GM12878 (cell line): ENCODE data around the gene NTM. TPM values are rescaled to one million over a fixed set of nuclear protein-coding genes. Genes with fewer than 3 reads are reported as not detected.

ENCODE experiments used
- ATAC-seq: fragments of 200-7000 bp; cut with Tn5 transposase; 3 replicates; pipeline ENCODE4 v1.9.1; 2020; ENCODE audit warnings: mild to moderate bottlenecking, moderate library complexity
- BruUV-seq: library from RNA; stranded (reverse); fragments of 400-500 nt; replicated peaks from 2 replicates; lab custom pipeline; 2021; lab: Mats Ljungman, UMichigan
- CTCF ChIA-PET: fragments of 300-600 bp; sonication (Branson Sonifier 250); formaldehyde crosslinking; extraction: SDS; loops from one replicate; lab custom pipeline; 2021; ENCODE audit warnings: inconsistent platforms; lab: Yijun Ruan, JAX
- POLR2A ChIA-PET: fragments of 350-600 bp; formaldehyde crosslinking; extraction: SDS; loops from one replicate; lab custom pipeline; 2021; ENCODE audit warnings: inconsistent platforms; lab: Charles Lee
- RAD21 ChIA-PET: fragments of 300-600 bp; sonication (Branson Sonifier 250); formaldehyde crosslinking; loops from one replicate; lab custom pipeline; 2023; ENCODE audit warnings: antibody characterized with exemption; ENCODE audit not compliant: unreplicated experiment; lab: Charles Lee
- SMC1A ChIA-PET: fragments of 300-600 bp; sonication (Branson Sonifier 250); formaldehyde crosslinking; loops from one replicate; lab custom pipeline; 2023; ENCODE audit not compliant: unreplicated experiment, uncharacterized antibody; lab: Charles Lee
- DNase-seq: peaks from one replicate; pipeline ENCODE4 v3.0.0-alpha.2; 2011; ENCODE audit warnings: low read depth, low spot score
- FAIRE-seq: peaks from 3 replicates; lab custom pipeline; 2011; peaks lifted over from hg19 to GRCh38; lab: Jason Lieb, UNC
- H2AFZ ChIP-seq: 2 replicates; pipeline ENCODE4 v1.6.0; 2011; ENCODE audit warnings: low read depth, low read length, control low read depth; ENCODE audit not compliant: control insufficient read depth
- H3K27ac ChIP-seq: 2 replicates; pipeline ENCODE4 v1.5.1; 2011; ENCODE audit warnings: control low read depth; ENCODE audit not compliant: control insufficient read depth, insufficient read depth
- H3K27me3 ChIP-seq, 2 experiments: replicated peaks in 1 of 2; 2 replicates each; pipeline versions ENCODE4 v1.6.0 to v1.6.1; 2011; ENCODE audit warnings: low read length in 1 of 2; ENCODE audit not compliant: control insufficient read depth in 2 of 2, insufficient read depth in 2 of 2
- H3K36me3 ChIP-seq, 2 experiments: 2 replicates each; pipeline ENCODE4 v1.5.1; 2011; ENCODE audit warnings: low read length in 1 of 2; ENCODE audit not compliant: control insufficient read depth in 2 of 2, insufficient read depth in 2 of 2
- H3K4me1 ChIP-seq: 2 replicates; pipeline ENCODE4 v1.6.1; 2011; ENCODE audit warnings: mild to moderate bottlenecking, low read length, moderate library complexity, mixed read lengths; ENCODE audit not compliant: control insufficient read depth, insufficient read depth
- H3K4me2 ChIP-seq: 2 replicates; pipeline ENCODE4 v1.6.0; 2011; ENCODE audit warnings: control low read depth; ENCODE audit not compliant: control insufficient read depth, insufficient read depth
- H3K4me3 ChIP-seq: fragments of 200-600 bp; sonication (generic); 2 replicates; pipeline ENCODE4 v1.5.1; 2016
- H3K79me2 ChIP-seq: 2 replicates; pipeline ENCODE4 v1.6.0; 2011; ENCODE audit warnings: low read length; ENCODE audit not compliant: control insufficient read depth, insufficient read depth
- H3K9ac ChIP-seq: 2 replicates; pipeline ENCODE4 v1.8.0; 2011; ENCODE audit warnings: low read length, control low read depth, mixed read lengths; ENCODE audit not compliant: control insufficient read depth, insufficient read depth
- H3K9me3 ChIP-seq: replicated peaks from 3 replicates; pipeline ENCODE4 v1.5.1; 2011; ENCODE audit warnings: mild to moderate bottlenecking, low read length; ENCODE audit not compliant: control insufficient read depth, insufficient read depth
- H4K20me1 ChIP-seq: 2 replicates; pipeline ENCODE4 v1.6.0; 2011; ENCODE audit not compliant: control insufficient read depth, insufficient read depth
- CBX3 ChIP-seq: fragments of 200-600 bp; sonication (generic); IDR thresholded peaks from 2 replicates; pipeline ENCODE4 v1.6.1; 2016; ENCODE audit warnings: low read depth, borderline replicate concordance
- MEF2A ChIP-seq: IDR thresholded peaks from 2 replicates; pipeline ENCODE4 v1.6.1; 2011; ENCODE audit warnings: low read depth, mild to moderate bottlenecking, low read length, moderate library complexity; ENCODE audit not compliant: insufficient read depth
- MEF2B ChIP-seq: fragments of 450-650 bp; IDR thresholded peaks from 2 replicates; pipeline ENCODE4 v1.6.1; 2018; ENCODE audit warnings: mild to moderate bottlenecking, moderate library complexity; ENCODE audit not compliant: partially characterized antibody, poor library complexity, severe bottlenecking
- NFYA ChIP-seq: IDR thresholded peaks from 2 replicates; pipeline ENCODE4 v1.6.1; 2011; ENCODE audit warnings: low read depth, mild to moderate bottlenecking, low read length, improper control_type of control experiment, borderline replicate concordance
- POLR2A ChIP-seq: IDR thresholded peaks from 2 replicates; pipeline ENCODE4 v1.6.1; 2011; ENCODE audit warnings: low read depth, mild to moderate bottlenecking, low read length
- SMAD1 ChIP-seq: fragments of 450-650 bp; IDR thresholded peaks from 2 replicates; pipeline ENCODE4 v1.6.1; 2018; ENCODE audit warnings: mild to moderate bottlenecking, low read depth; ENCODE audit not compliant: partially characterized antibody
- ZBED1 ChIP-seq: IDR thresholded peaks from 2 replicates; pipeline ENCODE4 v1.6.1; 2016; ENCODE audit warnings: borderline replicate concordance
- ZNF274 ChIP-seq: IDR thresholded peaks from one replicate; pipeline ENCODE4 v1.8.0; 2011; ENCODE audit not compliant: insufficient read length, insufficient read depth
- ZSCAN29 ChIP-seq: fragments of 450-650 bp; IDR thresholded peaks from 2 replicates; pipeline ENCODE4 v1.6.1; 2017; ENCODE audit warnings: mild to moderate bottlenecking, moderate library complexity
- WGBS: methylation state at CpG from one replicate; pipeline ENCODE4 v1.1.6; 2016; ENCODE audit warnings: low lambda C conversion rate; ENCODE audit not compliant: insufficient replicate concordance, insufficient coverage; ENCODE audit errors: missing lambda C conversion rate; 5-methylcytosine and 5-hydroxymethylcytosine counted together
- in situ Hi-C: fragments of 300-500 bp; cut with MboI; formaldehyde crosslinking; loops from 9 replicates; pipeline ENCODE4 v1.14.3; 2018; ENCODE audit warnings: mixed read lengths
- intact Hi-C: fragments of 100-400 bp; cut with micrococcal nuclease; formaldehyde crosslinking; loops from one replicate; pipeline ENCODE4 v1.14.2; 2022; ENCODE audit not compliant: unreplicated experiment
- polyA plus RNA-seq, 11 experiments: library from polyadenylated mRNA; depleted of rRNA in 4 of 11; unstranded in 6 of 11; stranded (reverse) in 5 of 11; fragments of >200 nt; fragmentation: Nextera tagmentation in 4 of 11; fragmentation: Illumina TruSeq in 1 of 11; extraction: Ambion mirVana in 4 of 11; extraction: Trizol in 1 of 11; gene quantifications; 1 replicate in 1 of 11; 2 replicates in 10 of 11; pipeline versions ENCODE4 v1.2.1 to v1.2.3, GENCODE V29; 2011 to 2016; ENCODE audit warnings: inconsistent platforms in 2 of 11, missing spikeins in 2 of 11, low read depth in 1 of 11
- total RNA-seq, 4 experiments: library from RNA; depleted of rRNA in 3 of 4; stranded (reverse); fragments of >200 nt in 3 of 4; fragmentation: Illumina TruSeq in 1 of 4; extraction: Trizol in 1 of 4; gene quantifications; 2 replicates each; pipeline versions ENCODE4 v1.2.1 to v1.2.3, GENCODE V29; 2013 to 2021
- TF ChIP-seq, protein P1 (sequence below): IDR thresholded peaks from 2 replicates; pipeline ENCODE4 v1.6.1; 2012; ENCODE audit warnings: mild to moderate bottlenecking, low read depth, low read length
- TF ChIP-seq, protein P2 (sequence below): IDR thresholded peaks from 2 replicates; pipeline ENCODE4 v1.6.1; 2012; ENCODE audit warnings: low read length, inconsistent platforms
- TF ChIP-seq, protein P3 (sequence below): fragments of 450-650 bp; IDR thresholded peaks from 2 replicates; pipeline ENCODE4 v1.6.1; 2016; ENCODE audit warnings: mild to moderate bottlenecking

The NTM gene
- total and polyA plus RNA-seq, 10 of the 15 experiments (the other 5 are each of a cell fraction or from before 2014, with no cell fraction given): not detected

DNA sequence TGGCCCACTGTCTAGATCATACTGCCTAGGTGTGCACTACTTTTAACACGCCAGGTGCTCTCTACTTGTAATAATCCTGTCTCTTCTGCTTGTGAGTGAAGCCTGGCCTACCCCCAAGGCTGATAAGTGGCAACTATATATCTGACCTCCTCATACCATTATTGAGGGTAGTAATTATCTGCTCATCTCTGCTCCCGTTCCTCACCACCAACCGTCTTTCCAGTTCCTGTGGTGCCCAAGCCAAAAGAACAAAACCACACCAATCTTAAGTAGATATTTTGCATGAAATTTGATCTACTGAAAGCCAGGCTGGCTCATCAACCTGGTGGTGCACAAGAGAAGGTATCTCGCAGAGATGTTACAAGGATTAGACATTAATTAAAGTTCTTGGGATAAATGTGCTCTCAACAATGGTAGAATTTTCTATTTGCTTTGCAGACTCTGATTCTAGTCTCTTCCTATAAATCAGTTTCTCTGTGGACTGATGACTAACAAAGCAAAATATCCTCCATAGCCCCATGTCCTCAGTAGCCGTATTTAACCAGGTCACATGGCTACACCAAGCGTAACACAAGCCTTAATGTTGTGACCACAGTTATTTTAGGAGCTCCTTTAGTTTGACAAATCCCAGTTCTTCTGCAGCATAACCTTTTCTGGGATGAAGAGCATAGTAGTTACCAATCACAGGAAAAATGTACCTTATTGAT lies 267.2 kb downstream of the NTM start:
- ChIA-PET RAD21 (no interaction called here), POLR2A (no interaction called here)

DNA sequence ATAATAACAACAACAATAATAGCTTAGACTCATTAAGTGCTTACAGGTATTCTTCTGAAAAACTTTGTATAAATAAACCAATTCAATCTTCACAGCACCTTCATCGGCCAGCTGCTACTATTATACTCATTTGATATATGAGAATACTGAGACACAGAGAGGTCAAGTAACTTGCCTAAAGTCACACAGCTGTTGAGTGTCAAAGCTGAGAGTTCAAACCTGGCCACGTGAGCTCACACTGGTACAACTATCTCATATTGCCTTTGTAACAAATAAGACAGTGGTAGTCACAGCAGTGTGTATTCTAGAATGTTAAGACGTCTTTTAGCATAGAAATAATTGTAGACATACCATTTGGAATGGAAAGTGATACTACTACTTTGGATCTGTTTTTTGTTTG lies 268.5 kb downstream of the NTM start:
- Histone ChIP-seq H3K4me3 (no peak overlapping the region), H3K4me1 (no peaks in the 10 kb centered on the region), H3K79me2 (no peaks in the 10 kb centered on the region), H3K9ac (no peak overlapping the region), H3K4me2 (no peak overlapping the region), H3K27me3 (no peaks in the 10 kb centered on the region; a peak in 1 of 4 replicates), H2AFZ (no peak overlapping the region), H3K36me3 (no peaks in the 10 kb centered on the region), H4K20me1 (no peaks in the 10 kb centered on the region), H3K9me3 (no peaks in the 10 kb centered on the region), H3K27ac (no peak overlapping the region)
- intact Hi-C loops: no loop called here
- DNase-seq: no peak
- FAIRE-seq: no peak
- CTCF ChIA-PET: no interaction called here
- WGBS: 31% methylated on average over 3 of the region's 3 CpGs
- in situ Hi-C loops: no loop called here
- POLR2A ChIA-PET: no interaction called here
- SMC1A ChIA-PET: no interaction called here
- no TSS peak for BruUV-seq
- RAD21 ChIA-PET: no interaction called here
- no peak for ATAC-seq
- TF ChIP-seq, protein P1, sequence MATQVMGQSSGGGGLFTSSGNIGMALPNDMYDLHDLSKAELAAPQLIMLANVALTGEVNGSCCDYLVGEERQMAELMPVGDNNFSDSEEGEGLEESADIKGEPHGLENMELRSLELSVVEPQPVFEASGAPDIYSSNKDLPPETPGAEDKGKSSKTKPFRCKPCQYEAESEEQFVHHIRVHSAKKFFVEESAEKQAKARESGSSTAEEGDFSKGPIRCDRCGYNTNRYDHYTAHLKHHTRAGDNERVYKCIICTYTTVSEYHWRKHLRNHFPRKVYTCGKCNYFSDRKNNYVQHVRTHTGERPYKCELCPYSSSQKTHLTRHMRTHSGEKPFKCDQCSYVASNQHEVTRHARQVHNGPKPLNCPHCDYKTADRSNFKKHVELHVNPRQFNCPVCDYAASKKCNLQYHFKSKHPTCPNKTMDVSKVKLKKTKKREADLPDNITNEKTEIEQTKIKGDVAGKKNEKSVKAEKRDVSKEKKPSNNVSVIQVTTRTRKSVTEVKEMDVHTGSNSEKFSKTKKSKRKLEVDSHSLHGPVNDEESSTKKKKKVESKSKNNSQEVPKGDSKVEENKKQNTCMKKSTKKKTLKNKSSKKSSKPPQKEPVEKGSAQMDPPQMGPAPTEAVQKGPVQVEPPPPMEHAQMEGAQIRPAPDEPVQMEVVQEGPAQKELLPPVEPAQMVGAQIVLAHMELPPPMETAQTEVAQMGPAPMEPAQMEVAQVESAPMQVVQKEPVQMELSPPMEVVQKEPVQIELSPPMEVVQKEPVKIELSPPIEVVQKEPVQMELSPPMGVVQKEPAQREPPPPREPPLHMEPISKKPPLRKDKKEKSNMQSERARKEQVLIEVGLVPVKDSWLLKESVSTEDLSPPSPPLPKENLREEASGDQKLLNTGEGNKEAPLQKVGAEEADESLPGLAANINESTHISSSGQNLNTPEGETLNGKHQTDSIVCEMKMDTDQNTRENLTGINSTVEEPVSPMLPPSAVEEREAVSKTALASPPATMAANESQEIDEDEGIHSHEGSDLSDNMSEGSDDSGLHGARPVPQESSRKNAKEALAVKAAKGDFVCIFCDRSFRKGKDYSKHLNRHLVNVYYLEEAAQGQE: no peak
- no peak for TF ChIP-seq NFYA
- no peak for TF ChIP-seq ZSCAN29
- TF ChIP-seq, protein P2, sequence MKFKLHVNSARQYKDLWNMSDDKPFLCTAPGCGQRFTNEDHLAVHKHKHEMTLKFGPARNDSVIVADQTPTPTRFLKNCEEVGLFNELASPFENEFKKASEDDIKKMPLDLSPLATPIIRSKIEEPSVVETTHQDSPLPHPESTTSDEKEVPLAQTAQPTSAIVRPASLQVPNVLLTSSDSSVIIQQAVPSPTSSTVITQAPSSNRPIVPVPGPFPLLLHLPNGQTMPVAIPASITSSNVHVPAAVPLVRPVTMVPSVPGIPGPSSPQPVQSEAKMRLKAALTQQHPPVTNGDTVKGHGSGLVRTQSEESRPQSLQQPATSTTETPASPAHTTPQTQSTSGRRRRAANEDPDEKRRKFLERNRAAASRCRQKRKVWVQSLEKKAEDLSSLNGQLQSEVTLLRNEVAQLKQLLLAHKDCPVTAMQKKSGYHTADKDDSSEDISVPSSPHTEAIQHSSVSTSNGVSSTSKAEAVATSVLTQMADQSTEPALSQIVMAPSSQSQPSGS: no peak

More for the DNA sequence above, 267.2 kb downstream of the NTM start:
- Histone ChIP-seq H3K27ac (no peak overlapping the region), H3K79me2 (no peaks in the 10 kb centered on the region), H3K4me3 (no peak overlapping the region), H3K9ac (no peak overlapping the region), H2AFZ (no peak overlapping the region), H3K27me3 (no peaks in the 10 kb centered on the region; a peak in 1 of 4 replicates), H4K20me1 (no peaks in the 10 kb centered on the region; the same call in 1 of the 2 replicates), H3K9me3 (no peaks in the 10 kb centered on the region), H3K36me3 (no peaks in the 10 kb centered on the region), H3K4me2 (no peak overlapping the region), H3K4me1 (no peaks in the 10 kb centered on the region)
- ChIA-PET SMC1A (no interaction called here), CTCF (no interaction called here)
- FAIRE-seq: no peak
- no peak for DNase-seq
- BruUV-seq: no TSS peak
- ATAC-seq: no peak
- TF ChIP-seq POLR2A (no peak), ZNF274 (no peak), ZBED1 (no peak), MEF2B (no peak), SMAD1 (no peak), CBX3 (no peak), MEF2A (no peak)
- TF ChIP-seq, protein P3, sequence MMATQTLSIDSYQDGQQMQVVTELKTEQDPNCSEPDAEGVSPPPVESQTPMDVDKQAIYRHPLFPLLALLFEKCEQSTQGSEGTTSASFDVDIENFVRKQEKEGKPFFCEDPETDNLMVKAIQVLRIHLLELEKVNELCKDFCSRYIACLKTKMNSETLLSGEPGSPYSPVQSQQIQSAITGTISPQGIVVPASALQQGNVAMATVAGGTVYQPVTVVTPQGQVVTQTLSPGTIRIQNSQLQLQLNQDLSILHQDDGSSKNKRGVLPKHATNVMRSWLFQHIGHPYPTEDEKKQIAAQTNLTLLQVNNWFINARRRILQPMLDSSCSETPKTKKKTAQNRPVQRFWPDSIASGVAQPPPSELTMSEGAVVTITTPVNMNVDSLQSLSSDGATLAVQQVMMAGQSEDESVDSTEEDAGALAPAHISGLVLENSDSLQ: no peak
- in situ Hi-C loops (no loop called here), intact Hi-C loops (no loop called here)
- WGBS: 38% methylated on average over 6 of the region's 6 CpGs
